HT-29 (cell line): Measurements from ENCODE around the gene TBC1D20. TPM values are rescaled to one million over a fixed set of nuclear protein-coding genes. Genes with fewer than 3 reads are reported as not detected.
A peak's percentile ranks its signal among the peaks of the same experiment; 100 is the strongest.
"Not testable (repeated sequence)": the region's sequence is repeated elsewhere in the genome, so short reads cannot be mapped to it uniquely, and the experiment has no call there.

Experiments used
- DNase-seq: peaks from one replicate; pipeline ENCODE4 v3.0.0-alpha.2; 2015; ENCODE audit warnings: low spot score
- small RNA-seq: library from RNA; depleted of rRNA; stranded (forward); fragments of <200 nt; gene quantifications from one replicate; pipeline ENCODE3, GENCODE V24; 2014
- total RNA-seq: library from RNA; depleted of rRNA; stranded (reverse); fragments of >200 nt; shearing (Covaris generic); gene quantifications from 2 replicates; pipeline ENCODE4 v1.2.3, GENCODE V29; 2014; rRNA removed

Gene TBC1D20
- total RNA-seq, 1 experiment from 2014 or later, result 19.5 TPM

- DNase-seq, result peak; percentile 82
Measured at GRCh38 chr20:401682-402495, 60.4 kb downstream of the TBC1D20 start.

- DNase-seq, result no peak
Measured at GRCh38 chr20:400454-401275, 61.7 kb downstream of the TBC1D20 start.

- no peak for DNase-seq
Measured at GRCh38 chr20:400128-400453, 62.2 kb downstream of the TBC1D20 start.

GRCh38 chr20:399182-399707, 63.1 kb downstream of the TBC1D20 start:
- DNase-seq, result no peak

GRCh38 chr20:397432-398237, 64.7 kb downstream of the TBC1D20 start:
- DNase-seq, result no peak

GRCh38 chr20:396619-397431, 65.5 kb downstream of the TBC1D20 start:
- DNase-seq, result no peak

- no peak for DNase-seq
Measured at GRCh38 chr20:396252-396618, 66.1 kb downstream of the TBC1D20 start.

- DNase-seq, result not testable (repeated sequence)
Measured at GRCh38 chr20:393296-393695, 69.0 kb downstream of the TBC1D20 start.

- DNase-seq, result no peak
Measured at GRCh38 chr20:391041-391711, 71.2 kb downstream of the TBC1D20 start.

GRCh38 chr20:389220-389619, 73.1 kb downstream of the TBC1D20 start:
- no peak for DNase-seq

- DNase-seq, result no peak
Measured at GRCh38 chr20:388034-388994, 74.0 kb downstream of the TBC1D20 start.

GRCh38 chr20:387520-387919, 74.8 kb downstream of the TBC1D20 start:
- DNase-seq, result no peak

GRCh38 chr20:386634-387033, 75.7 kb downstream of the TBC1D20 start:
- DNase-seq, result not testable (repeated sequence)

Small RNA genes within 50 kb of the gene (small RNA-seq; reads per million reads assigned to genes)
- gene RF00019, result not detected

Other genes with a start within 250 kb of the TBC1D20 start
- gene DEFB129, start 235.3 kb downstream of the TBC1D20 start, total RNA-seq, result not detected in 2 replicates
- gene DEFB132, start 204.8 kb downstream of the TBC1D20 start, total RNA-seq, result not detected in 2 replicates
- gene C20orf96, start 171.8 kb downstream of the TBC1D20 start, total RNA-seq, result 0.08 and 1.5 TPM in 2 replicates
- 15.5 and 16.8 TPM in 2 replicates for gene ZCCHC3, start 165.0 kb downstream of the TBC1D20 start, total RNA-seq
- gene SOX12, start 137.0 kb downstream of the TBC1D20 start, total RNA-seq, result 2.7 and 3.9 TPM in 2 replicates
- gene NRSN2, start 115.4 kb downstream of the TBC1D20 start, total RNA-seq, result 12.0 and 15.5 TPM in 2 replicates
- 137 TPM in 2 replicates for gene TRIB3, start 81.8 kb downstream of the TBC1D20 start, total RNA-seq
- gene RBCK1, start 54.2 kb downstream of the TBC1D20 start, total RNA-seq, result 208 and 221 TPM in 2 replicates
- 81.7 and 89.6 TPM in 2 replicates for gene CSNK2A1, start 81.3 kb upstream of the TBC1D20 start, total RNA-seq
- not detected in 2 replicates for gene TCF15, start 147.8 kb upstream of the TBC1D20 start, total RNA-seq
- gene SRXN1, start 190.7 kb upstream of the TBC1D20 start, total RNA-seq, result 56.4 and 65.1 TPM in 2 replicates
- not detected in 2 replicates for gene SCRT2, start 213.3 kb upstream of the TBC1D20 start, total RNA-seq